Activated B cell treated with CpG ODN at 0.5 μM for 24 hours (primary cell): ENCODE results near the gene PIGM. TPM values are rescaled to one million over a fixed set of nuclear protein-coding genes. Genes with fewer than 3 reads are reported as not detected.

Source experiments
- ATAC-seq: fragments of 200-7000 bp; cut with Tn5 transposase; one replicate; pipeline ENCODE4 v1.10.0; 2021; ENCODE audit warnings: low read depth, mild to moderate bottlenecking, moderate library complexity
- CTCF ChIA-PET: fragments of 350-600 bp; sonication (Branson Sonifier 250); formaldehyde crosslinking; loops from one replicate; lab custom pipeline; 2021; ENCODE audit warnings: antibody characterized with exemption; lab: Charles Lee
- POLR2A ChIA-PET: fragments of 350-600 bp; sonication (Branson Sonifier 250); formaldehyde crosslinking; loops from one replicate; lab custom pipeline; 2021; ENCODE audit warnings: antibody characterized with exemption; lab: Charles Lee
- DNase-seq: peaks from one replicate; pipeline ENCODE4 v3.0.0; 2022
- H3K27ac Mint-ChIP-seq: one replicate; pipeline ENCODE4 v1.8.0; 2020; ENCODE audit warnings: mixed read lengths
- H3K27me3 Mint-ChIP-seq: one replicate; pipeline ENCODE4 v1.8.0; 2021; ENCODE audit warnings: mixed read lengths
- H3K36me3 Mint-ChIP-seq: one replicate; pipeline ENCODE4 v1.8.0; 2021; ENCODE audit warnings: low read depth, mixed read lengths
- H3K4me1 Mint-ChIP-seq: one replicate; pipeline ENCODE4 v1.8.0; 2021; ENCODE audit warnings: mixed read lengths
- H3K4me3 Mint-ChIP-seq: one replicate; pipeline ENCODE4 v1.8.0; 2020; ENCODE audit warnings: mild to moderate bottlenecking, mixed read lengths
- H3K9me3 Mint-ChIP-seq: one replicate; pipeline ENCODE4 v1.8.0; 2020; ENCODE audit warnings: mixed read lengths
- intact Hi-C: fragments of 100-400 bp; cut with micrococcal nuclease; formaldehyde crosslinking; loops from one replicate; pipeline ENCODE4 v1.15.1; 2024
- total RNA-seq: library from RNA; stranded (reverse); gene quantifications from 2 replicates; pipeline ENCODE4 v1.2.3, GENCODE V29; 2022
- TF ChIP-seq, protein P1 (sequence below): fragments of 200-600 bp; IDR thresholded peaks from one replicate; pipeline ENCODE4 v1.8.0; 2022; ENCODE audit warnings: antibody characterized with exemption, mild to moderate bottlenecking

Gene PIGM
- total RNA-seq, 1 donor from 2014 or later = 5.3 TPM

GRCh38 chr1:160078512-160079195, 46.9 kb upstream of the PIGM start:
- Mint-ChIP-seq H3K36me3 (no peaks in the 10 kb centered on the region), H3K4me3 (no peak overlapping the region)
- POLR2A ChIA-PET = interaction anchor here (0.5 to 0.6 kb wide), 2 partner anchors 129 to 907 kb away, joined by 3 read pairs; no protein-coding TSS in a partner anchor

DNA sequence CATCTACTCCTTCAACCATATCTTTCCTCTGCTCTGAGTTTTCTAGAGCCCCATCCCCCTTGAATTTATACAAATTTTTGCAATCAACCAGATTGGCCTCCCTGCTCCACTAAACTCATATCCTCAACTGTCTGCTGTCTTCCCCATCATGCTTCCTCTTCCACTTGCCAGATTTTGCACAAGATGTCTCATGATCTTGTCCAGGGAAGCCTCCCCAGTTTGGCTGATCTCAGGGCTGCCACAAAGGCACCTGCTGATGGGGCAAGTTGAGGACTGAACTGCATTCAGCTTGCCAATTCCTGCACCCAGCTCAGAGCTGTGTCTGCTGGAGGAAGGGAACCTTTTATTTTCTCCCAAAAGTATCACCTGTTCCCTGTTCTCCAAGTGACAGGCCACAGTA, 45.7 kb upstream of the PIGM start:
- H3K27ac Mint-ChIP-seq = no peak overlapping the region
- TF ChIP-seq, protein P1, sequence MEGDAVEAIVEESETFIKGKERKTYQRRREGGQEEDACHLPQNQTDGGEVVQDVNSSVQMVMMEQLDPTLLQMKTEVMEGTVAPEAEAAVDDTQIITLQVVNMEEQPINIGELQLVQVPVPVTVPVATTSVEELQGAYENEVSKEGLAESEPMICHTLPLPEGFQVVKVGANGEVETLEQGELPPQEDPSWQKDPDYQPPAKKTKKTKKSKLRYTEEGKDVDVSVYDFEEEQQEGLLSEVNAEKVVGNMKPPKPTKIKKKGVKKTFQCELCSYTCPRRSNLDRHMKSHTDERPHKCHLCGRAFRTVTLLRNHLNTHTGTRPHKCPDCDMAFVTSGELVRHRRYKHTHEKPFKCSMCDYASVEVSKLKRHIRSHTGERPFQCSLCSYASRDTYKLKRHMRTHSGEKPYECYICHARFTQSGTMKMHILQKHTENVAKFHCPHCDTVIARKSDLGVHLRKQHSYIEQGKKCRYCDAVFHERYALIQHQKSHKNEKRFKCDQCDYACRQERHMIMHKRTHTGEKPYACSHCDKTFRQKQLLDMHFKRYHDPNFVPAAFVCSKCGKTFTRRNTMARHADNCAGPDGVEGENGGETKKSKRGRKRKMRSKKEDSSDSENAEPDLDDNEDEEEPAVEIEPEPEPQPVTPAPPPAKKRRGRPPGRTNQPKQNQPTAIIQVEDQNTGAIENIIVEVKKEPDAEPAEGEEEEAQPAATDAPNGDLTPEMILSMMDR = no peak

More at GRCh38 chr1:160078512-160079195, 46.9 kb upstream of the PIGM start:
- Mint-ChIP-seq H3K27me3 (peaks cover 53% of the 10 kb centered on the region), H3K27ac (no peak overlapping the region), H3K9me3 (no peaks in the 10 kb centered on the region), H3K4me1 (peaks cover 4% of the 10 kb centered on the region)
- TF ChIP-seq, protein P1 = no peak
- DNase-seq (peak; percentile 33), ATAC-seq (peak; percentile 81)
- CTCF ChIA-PET = interaction anchor here (0.8 to 2.2 kb wide), 11 partner anchors 9 to 113 kb away, joined by 3 to 16 read pairs (median 5); partner anchors contain the start of gene KCNJ10
- intact Hi-C loops = loop anchor here (10.0 kb wide), 1 partner anchor 254 kb away; the partner anchor contains the start of gene SLAMF8

DNA sequence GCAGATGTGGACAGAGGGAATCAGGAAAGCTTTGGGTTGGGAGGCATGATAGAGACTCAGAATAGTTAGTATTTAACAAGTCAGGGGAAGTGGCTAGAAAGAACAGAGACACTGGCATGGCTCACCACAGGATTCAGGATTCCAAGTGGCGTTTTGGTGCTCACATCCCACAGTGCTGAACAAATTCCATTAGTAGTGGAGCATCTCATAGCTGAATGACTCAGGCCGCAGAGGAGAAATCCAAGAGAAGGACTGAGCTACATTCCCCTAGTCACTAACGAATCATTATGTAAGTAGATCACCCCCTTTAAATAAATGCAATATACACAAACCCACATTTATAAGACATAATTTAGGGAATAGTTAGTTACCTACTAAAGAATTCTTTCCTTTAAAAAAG, 44.5 kb upstream of the PIGM start:
- ChIA-PET POLR2A (no interaction called here), CTCF (interaction anchor here (2.8 kb wide), 1 partner anchor 10 kb away, joined by 7 read pairs; no protein-coding TSS in a partner anchor)
- Mint-ChIP-seq H3K9me3 (no peaks in the 10 kb centered on the region), H3K4me1 (peaks cover 2% of the 10 kb centered on the region), H3K4me3 (no peak overlapping the region), H3K27me3 (peaks cover 52% of the 10 kb centered on the region), H3K36me3 (no peaks in the 10 kb centered on the region), H3K27ac (no peak overlapping the region)
- intact Hi-C loops = loop anchor here (10.0 kb wide), 1 partner anchor 251 kb away; the partner anchor contains the start of gene SLAMF8
- DNase-seq = no peak
- TF ChIP-seq, protein P1 = no peak
- no peak for ATAC-seq

More for the DNA sequence above, 45.7 kb upstream of the PIGM start:
- peaks cover 2% of the 10 kb centered on the region for H3K4me1 Mint-ChIP-seq
- H3K4me3 Mint-ChIP-seq = no peak overlapping the region
- CTCF ChIA-PET = interaction anchor here (1.1 to 2.8 kb wide), 6 partner anchors 9 to 45 kb away, joined by 4 to 16 read pairs (median 6); no protein-coding TSS in a partner anchor
- POLR2A ChIA-PET = interaction anchor here (0.6 kb wide), 3 partner anchors 120 to 1090 kb away, joined by 3 to 14 read pairs (median 3); no protein-coding TSS in a partner anchor
- no peaks in the 10 kb centered on the region for H3K36me3 Mint-ChIP-seq
- no peak for ATAC-seq
- peaks cover 50% of the 10 kb centered on the region for H3K27me3 Mint-ChIP-seq
- no peak for DNase-seq
- no peaks in the 10 kb centered on the region for H3K9me3 Mint-ChIP-seq
- intact Hi-C loops = loop anchor here (10.0 kb wide), 1 partner anchor 253 kb away; the partner anchor contains the start of gene SLAMF8

- H3K27me3 Mint-ChIP-seq = peaks cover 49% of the 10 kb centered on the region
- H3K27ac Mint-ChIP-seq = no peak overlapping the region
- ChIA-PET CTCF (interaction anchor here (2.8 kb wide), 1 partner anchor 10 kb away, joined by 7 read pairs; no protein-coding TSS in a partner anchor), POLR2A (no interaction called here)
- ATAC-seq (no peak), DNase-seq (no peak)
- no peak overlapping the region for H3K4me3 Mint-ChIP-seq
- no peaks in the 10 kb centered on the region for H3K36me3 Mint-ChIP-seq
- H3K9me3 Mint-ChIP-seq = no peaks in the 10 kb centered on the region
- TF ChIP-seq, protein P1 = no peak
- peaks cover 2% of the 10 kb centered on the region for H3K4me1 Mint-ChIP-seq
- intact Hi-C loops = loop anchor here (10.0 kb wide), 1 partner anchor 251 kb away; the partner anchor contains the start of gene SLAMF8
These were observed 44.0 kb upstream of the PIGM start for GRCh38 chr1:160075836-160076235.

DNA sequence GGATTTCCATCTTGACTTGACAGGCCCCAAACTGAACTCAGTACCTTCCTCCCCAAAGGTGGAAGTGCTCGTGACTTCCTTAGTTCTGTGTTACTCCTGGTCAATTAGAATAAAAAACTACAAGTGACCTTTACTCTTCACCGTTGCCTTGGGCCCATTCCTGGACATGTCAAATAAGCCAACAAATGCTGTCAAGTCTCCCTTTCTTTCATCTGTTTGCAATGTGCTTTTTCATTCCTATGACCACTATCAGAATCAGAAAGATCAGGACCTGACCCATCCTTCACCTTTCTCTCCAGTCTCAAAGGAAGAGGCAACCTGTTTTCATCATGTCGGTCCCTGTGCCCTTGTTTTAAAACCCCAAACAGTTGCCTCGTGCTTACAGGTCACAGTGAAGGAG, 43.1 kb upstream of the PIGM start:
- ChIA-PET POLR2A (no interaction called here), CTCF (interaction anchor here (2.8 kb wide), 1 partner anchor 11 kb away, joined by 7 read pairs; no protein-coding TSS in a partner anchor)
- intact Hi-C loops = loop anchor here (10.0 kb wide), 1 partner anchor 250 kb away; the partner anchor contains the start of gene SLAMF8
- TF ChIP-seq, protein P1 = no peak
- Mint-ChIP-seq H3K4me3 (no peak overlapping the region), H3K9me3 (no peaks in the 10 kb centered on the region), H3K36me3 (no peaks in the 10 kb centered on the region), H3K4me1 (peaks cover 10% of the 10 kb centered on the region), H3K27me3 (peaks cover 46% of the 10 kb centered on the region), H3K27ac (no peak overlapping the region)
- DNase-seq = no peak
- ATAC-seq = no peak
